ENCODE data around the gene ISM1.

DNA sequence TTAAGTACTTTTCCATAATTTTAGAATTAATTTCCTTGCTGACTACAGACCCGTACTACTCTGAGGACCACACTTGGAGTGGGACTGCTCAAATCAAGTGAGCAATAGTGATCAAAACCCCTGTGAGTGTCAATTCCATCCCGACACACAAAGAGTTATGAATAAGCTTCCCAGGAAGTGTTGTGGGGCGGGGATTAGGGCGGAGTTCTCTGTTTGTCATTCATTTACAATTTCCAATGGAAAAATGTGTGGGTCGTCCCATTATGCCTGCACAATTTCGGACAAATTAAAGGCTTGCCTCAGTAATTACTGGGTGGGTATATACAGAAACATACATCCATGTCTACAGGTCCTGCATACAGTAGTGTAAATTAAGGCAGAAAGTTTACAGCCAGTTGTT, 84.2 kb downstream of the ISM1 start:
- TF ChIP-seq YY1 (IDR thresholded peaks at IDR 0.05; ENCODE audit: insufficient read depth, insufficient read length) (no peak), ZNF274 (IDR thresholded peaks at IDR 0.05; ENCODE audit: low read depth, low read length) (no peak)
